Osteoblast (primary cell): Measurements from ENCODE around the gene NISCH. TPM values are rescaled to one million over a fixed set of nuclear protein-coding genes. Genes with fewer than 3 reads are reported as not detected.

ENCODE experiments used
- DNase-seq: peaks from one replicate; pipeline ENCODE4 v3.0.0; 2011; ENCODE audit warnings: low spot score, mixed read lengths; ENCODE audit not compliant: insufficient read length; ENCODE audit errors: missing footprints
- H2AFZ ChIP-seq: 2 replicates; pipeline ENCODE4 v1.6.0; 2011; ENCODE audit warnings: mild to moderate bottlenecking, low read length
- H3K27ac ChIP-seq: 2 replicates; pipeline ENCODE4 v1.5.1; 2011; ENCODE audit warnings: mild to moderate bottlenecking, low read depth, low read length, moderate library complexity
- H3K27me3 ChIP-seq: 2 replicates; pipeline ENCODE4 v1.6.0; 2012; ENCODE audit warnings: mild to moderate bottlenecking, control low read depth, inconsistent platforms, low read length, moderate library complexity; ENCODE audit not compliant: insufficient read depth
- H3K36me3 ChIP-seq: 2 replicates; pipeline ENCODE4 v1.5.1; 2011; ENCODE audit warnings: mild to moderate bottlenecking, low read length, control low read depth, moderate library complexity; ENCODE audit not compliant: insufficient read depth
- H3K4me1 ChIP-seq: 2 replicates; pipeline ENCODE4 v1.5.1; 2011; ENCODE audit warnings: mild to moderate bottlenecking, low read length, control low read depth, moderate library complexity; ENCODE audit not compliant: insufficient read depth
- H3K4me2 ChIP-seq: 2 replicates; pipeline ENCODE4 v1.6.0; 2011; ENCODE audit warnings: mild to moderate bottlenecking, low read length; ENCODE audit not compliant: insufficient read depth
- H3K4me3 ChIP-seq: fragments of 200-600 bp; sonication (generic); 3 replicates; pipeline ENCODE4 v1.5.1; 2012; ENCODE audit warnings: mild to moderate bottlenecking, low read length, inconsistent platforms; ENCODE audit not compliant: insufficient read depth
- H3K79me2 ChIP-seq: 2 replicates; pipeline ENCODE4 v1.6.0; 2012; ENCODE audit warnings: mild to moderate bottlenecking, low read length, control low read depth, inconsistent platforms; ENCODE audit not compliant: insufficient read depth
- H3K9me3 ChIP-seq: 2 replicates; pipeline ENCODE4 v1.5.1; 2011; ENCODE audit warnings: low read depth, low read length, control low read depth
- H4K20me1 ChIP-seq: 2 replicates; pipeline ENCODE4 v1.6.0; 2012; ENCODE audit warnings: mild to moderate bottlenecking, low read length, control low read depth; ENCODE audit not compliant: insufficient read depth
- CTCF ChIP-seq: IDR thresholded peaks from 2 replicates; pipeline ENCODE4 v1.5.1; 2011; ENCODE audit warnings: mild to moderate bottlenecking, low read depth, low read length, moderate library complexity; ENCODE audit errors: extremely low read depth
- total RNA-seq: library from RNA; depleted of rRNA; stranded (reverse); fragments of >200 nt; gene quantifications from 2 replicates; pipeline ENCODE4 v1.2.3, GENCODE V29; 2012

NISCH gene
- total RNA-seq, 1 donor, result 83.2 TPM

GRCh38 chr3:52534281-52535183 is 79.1 kb downstream of the NISCH start:
- Histone ChIP-seq H3K4me1 (peaks cover 64% of the 10 kb centered on the region), H3K27ac (peak overlapping the region; percentile 60), H3K79me2 (peaks cover 68% of the 10 kb centered on the region), H4K20me1 (peaks cover 52% of the 10 kb centered on the region), H3K36me3 (peaks cover 6% of the 10 kb centered on the region), H3K27me3 (no peaks in the 10 kb centered on the region), H3K4me3 (peak overlapping the region; percentile 79), H3K9me3 (no peaks in the 10 kb centered on the region), H2AFZ (peak overlapping the region; percentile 50), H3K4me2 (peak overlapping the region; percentile 88)
- DNase-seq, result peak; percentile 93
- TF ChIP-seq CTCF, result no peak

GRCh38 chr3:52535411-52536111 is 80.2 kb downstream of the NISCH start:
- H3K27ac ChIP-seq, result no peak overlapping the region

GRCh38 chr3:52536112-52536368 is 80.6 kb downstream of the NISCH start:
- Histone ChIP-seq H2AFZ (no peak overlapping the region), H3K9me3 (no peaks in the 10 kb centered on the region), H3K4me2 (peak overlapping the region; percentile 66), H3K36me3 (peaks cover 16% of the 10 kb centered on the region), H3K27me3 (no peaks in the 10 kb centered on the region), H3K79me2 (peaks cover 67% of the 10 kb centered on the region), H3K4me3 (peak overlapping the region; percentile 95), H4K20me1 (peaks cover 47% of the 10 kb centered on the region), H3K4me1 (peaks cover 53% of the 10 kb centered on the region), H3K27ac (no peak overlapping the region)
- TF ChIP-seq CTCF, result no peak
- no peak for DNase-seq

More at GRCh38 chr3:52535411-52536111, 80.2 kb downstream of the NISCH start:
- H3K4me3 ChIP-seq, result peak overlapping the region; percentile 95
- H3K4me2 ChIP-seq, result peak overlapping the region; percentile 88
- H3K36me3 ChIP-seq, result peaks cover 11% of the 10 kb centered on the region
- H3K27me3 ChIP-seq, result no peaks in the 10 kb centered on the region
- H4K20me1 ChIP-seq, result peaks cover 48% of the 10 kb centered on the region
- H3K9me3 ChIP-seq, result no peaks in the 10 kb centered on the region
- H3K4me1 ChIP-seq, result peaks cover 58% of the 10 kb centered on the region
- H3K79me2 ChIP-seq, result peaks cover 67% of the 10 kb centered on the region
- TF ChIP-seq CTCF, result no peak
- peak; percentile 69 for DNase-seq
- no peak overlapping the region for H2AFZ ChIP-seq
